HG03097 (cell line): ENCODE data around the gene LRIT2.
A peak's percentile ranks its signal among the peaks of the same experiment; 100 is the strongest.
"Not testable (repeated sequence)": the region's sequence is repeated elsewhere in the genome, so short reads cannot be mapped to it uniquely, and the experiment has no call there.

ENCODE experiments used
- ATAC-seq: cut with Tn5 transposase; IDR thresholded peaks from one replicate; pipeline ENCODE4 v1.9.1; 2021; ENCODE audit not compliant: unreplicated experiment, low FRiP score

LRIT2 gene

DNA sequence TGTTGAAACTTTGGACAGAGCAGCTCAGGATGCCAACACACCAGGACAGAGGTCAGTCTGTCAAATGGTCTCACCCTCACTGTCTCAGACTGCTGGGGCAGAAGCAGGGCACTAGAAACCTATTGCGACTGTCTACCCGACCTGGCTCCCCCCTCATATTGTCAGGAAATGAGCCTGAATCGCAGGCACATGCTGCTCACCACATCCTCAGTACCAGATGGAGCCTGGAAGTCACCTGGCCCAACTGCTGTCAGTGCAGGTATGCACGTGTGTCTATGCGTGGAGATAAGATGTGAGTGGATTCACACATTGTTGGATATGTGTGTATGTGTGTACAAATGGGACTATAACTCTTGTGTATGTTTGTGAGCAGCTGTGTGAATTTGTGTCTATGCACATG lies 34.2 kb downstream of the LRIT2 start:
- ATAC-seq = no peak

DNA sequence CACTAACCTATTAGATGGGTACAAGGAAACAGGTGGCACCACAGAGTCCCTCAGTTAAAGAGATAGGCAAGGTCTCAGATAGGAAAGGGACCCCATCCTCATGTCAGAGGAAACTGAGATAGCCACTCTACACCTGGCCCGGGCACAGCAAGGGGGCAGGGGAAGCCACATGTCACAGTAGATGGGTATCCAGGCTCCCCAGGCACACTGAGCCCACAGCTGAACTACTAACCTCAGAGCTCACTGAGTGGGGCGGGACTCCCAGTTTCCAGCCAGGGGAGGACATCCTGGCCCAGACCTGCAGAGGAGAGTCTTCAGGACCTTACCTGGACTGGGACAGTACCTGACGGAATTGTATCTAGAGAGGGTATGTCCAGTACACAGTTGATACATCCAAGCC lies 34.7 kb downstream of the LRIT2 start:
- ATAC-seq = no peak

DNA sequence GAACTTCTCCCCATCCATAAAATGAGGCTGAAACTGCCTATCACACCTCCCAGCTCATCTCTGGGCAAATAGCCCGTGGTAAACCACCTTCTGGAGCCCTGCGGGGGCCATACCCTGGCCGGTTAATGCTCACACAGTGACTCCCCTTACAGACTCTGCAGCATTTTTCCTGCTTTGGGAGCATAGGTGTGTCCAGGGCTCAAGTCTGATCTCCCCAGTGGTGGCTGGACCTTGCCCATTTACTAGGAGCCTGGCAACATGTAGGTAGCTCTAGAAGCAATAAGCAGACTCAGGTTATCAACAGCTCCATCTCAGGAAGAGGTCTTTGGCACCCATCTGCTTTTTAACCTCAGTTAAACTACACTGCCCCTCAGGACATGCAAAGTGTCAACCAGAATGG lies 36.5 kb downstream of the LRIT2 start:
- ATAC-seq = no peak

DNA sequence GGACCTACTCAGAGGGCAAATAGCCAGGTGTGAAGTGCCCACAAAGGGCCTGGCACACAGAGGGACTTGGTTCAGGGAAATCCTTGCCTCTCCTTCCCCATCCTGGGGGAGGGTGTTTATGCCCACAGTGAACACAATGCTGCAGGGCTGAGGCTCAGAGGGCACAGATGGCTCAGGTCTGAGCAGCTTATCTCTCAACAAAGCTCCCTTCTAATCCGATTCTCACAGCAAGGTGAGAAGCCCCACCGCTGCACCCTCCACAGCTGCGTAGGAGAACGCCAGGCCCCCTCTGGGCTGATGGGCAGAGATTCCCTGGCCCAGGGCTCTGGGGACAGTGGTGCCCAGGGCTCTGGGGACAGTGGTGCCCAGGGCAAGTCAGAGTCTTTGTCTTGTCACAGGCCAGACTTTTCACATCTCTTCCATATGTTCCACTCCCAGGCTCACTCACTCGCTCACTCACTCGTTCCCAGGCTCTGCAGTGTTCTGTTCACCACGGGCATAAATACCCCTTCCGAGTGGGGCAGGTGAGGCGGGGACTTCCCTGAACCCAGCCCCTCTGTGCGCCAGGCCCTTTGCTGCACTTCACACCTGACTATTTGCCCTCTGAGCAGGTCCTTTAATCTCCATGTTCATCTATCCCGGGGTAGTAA lies 39.7 kb downstream of the LRIT2 start:
- ATAC-seq = no peak

DNA sequence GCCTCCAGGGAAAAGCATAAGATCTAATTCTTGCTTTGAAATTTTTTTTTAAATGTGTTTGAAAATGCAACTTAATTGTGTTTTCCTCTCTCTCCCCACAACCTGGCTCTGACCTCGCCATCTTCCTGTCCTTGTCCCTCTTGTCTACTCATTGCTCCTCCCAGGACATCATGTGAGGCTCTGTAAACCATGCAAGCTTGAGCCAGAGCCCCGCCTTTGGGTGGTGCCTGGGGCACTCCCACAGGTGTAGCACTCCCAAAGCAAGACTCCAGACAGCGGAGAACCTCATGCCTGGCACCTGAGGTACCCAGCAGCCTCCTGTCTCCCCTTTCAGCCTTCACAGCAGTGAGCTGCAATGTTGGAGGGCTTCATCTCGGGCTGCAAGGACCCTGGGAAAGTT lies 40.8 kb downstream of the LRIT2 start:
- no peak for ATAC-seq

DNA sequence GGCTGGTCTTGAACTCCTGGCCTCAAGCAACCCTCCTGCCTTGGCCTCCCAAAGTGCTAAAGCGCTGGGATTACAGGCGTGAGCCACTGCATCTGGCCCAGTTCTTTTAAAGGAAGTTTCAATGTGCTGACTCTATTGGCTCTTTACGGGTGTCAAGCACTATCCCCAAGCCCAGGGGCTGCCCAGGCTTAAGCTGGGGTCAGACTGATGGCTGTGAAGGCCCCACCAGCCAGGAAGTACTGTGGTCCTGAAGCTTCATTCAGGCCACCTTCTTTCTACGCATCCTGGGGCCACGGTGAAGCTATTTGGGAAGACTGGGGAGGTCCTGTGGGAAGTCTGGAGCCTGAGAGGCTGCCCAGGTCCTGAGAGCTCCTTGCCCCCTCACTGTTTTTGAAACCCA lies 43.7 kb downstream of the LRIT2 start:
- no peak for ATAC-seq

DNA sequence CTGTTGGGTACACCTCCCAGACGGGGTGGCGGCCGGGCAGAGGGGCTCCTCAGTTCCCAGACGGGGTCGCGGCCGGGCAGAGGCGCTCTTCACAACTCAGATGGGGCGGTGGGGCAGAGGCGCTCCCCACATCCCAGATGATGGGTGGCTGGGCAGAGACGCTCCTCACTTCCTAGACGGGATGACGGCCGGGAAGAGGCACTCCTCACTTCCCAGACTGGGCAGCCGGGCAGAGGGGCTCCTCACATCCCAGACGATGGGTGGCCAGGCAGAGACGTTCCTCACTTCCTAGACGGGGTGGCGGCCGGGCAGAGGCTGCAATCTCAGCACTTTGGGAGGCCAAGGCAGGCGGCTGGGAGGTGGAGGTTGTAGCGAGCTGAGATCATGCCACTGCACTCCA lies 45.0 kb downstream of the LRIT2 start:
- not testable (repeated sequence) for ATAC-seq

DNA sequence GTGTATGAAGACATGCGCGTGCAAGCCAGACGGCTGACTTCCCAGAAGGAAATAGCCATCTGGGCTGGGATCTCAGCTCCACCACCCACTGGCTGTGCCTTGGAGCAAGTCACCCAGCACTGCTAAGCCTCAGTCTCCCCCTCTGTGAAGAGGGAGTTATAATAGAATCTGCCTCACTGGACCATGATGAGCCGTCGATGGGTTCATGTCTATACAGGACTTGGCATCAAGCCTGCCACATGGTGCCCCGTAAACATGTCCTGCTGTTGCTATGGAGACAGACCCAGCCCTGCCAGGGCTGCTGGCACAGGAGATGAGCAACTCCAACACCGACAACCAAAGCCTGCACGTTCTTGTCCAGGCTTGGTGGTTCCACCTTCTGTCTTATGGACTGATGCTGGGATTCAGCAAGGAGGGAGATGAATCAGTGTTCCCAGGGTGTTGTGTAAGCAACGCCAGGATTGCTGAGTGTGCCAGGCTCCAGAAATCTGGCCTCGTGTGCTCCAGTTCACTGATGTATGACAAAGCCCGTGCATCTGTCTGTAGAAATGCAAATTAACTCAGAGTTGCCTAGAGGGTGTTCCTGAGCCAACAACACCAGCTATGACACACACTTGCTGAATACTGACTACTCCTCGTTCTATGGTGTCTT lies 46.2 kb downstream of the LRIT2 start:
- ATAC-seq = peak; percentile 75

DNA sequence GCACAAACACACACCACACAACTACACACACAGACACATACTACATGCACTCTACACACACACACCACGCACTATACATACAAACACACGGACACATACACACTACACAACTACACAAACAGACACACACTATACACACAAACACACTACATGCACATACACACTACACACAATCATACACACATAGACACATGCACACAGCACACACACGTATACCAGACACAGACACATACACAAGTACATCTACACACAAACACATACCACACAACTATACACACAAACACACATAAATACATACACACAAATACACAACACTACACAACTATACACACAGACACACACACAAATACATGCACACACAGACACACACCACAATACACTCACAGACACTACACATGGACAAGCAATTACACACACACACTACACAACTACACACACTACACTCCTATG lies 47.2 kb downstream of the LRIT2 start:
- ATAC-seq = no peak

DNA sequence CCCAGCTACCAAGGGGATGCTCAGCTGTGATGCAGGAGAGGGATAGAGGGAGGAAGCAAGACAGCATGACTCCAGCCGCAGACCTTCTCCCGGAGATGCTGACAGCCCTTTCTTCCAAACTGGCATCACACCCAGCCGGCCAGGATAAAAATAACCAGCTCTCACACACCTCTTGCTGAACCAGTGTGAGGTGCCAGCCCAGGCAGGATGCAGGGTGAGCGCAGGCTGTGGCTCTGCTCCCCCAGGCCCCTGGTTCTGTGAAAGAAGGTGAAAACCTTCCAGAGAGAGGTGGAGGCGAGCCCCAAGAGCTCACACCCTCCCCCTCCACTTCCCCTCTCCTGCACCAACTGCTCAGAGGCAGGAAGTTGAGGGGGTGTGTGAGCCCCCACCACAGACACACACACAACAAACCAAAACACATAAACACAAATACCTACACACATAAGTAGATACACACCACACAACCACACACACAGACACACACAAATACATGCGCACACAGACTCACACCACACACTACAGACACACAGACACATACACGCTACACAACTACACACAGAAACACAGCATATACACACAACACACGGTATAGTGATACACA lies 47.7 kb downstream of the LRIT2 start:
- ATAC-seq = peak; percentile 44

DNA sequence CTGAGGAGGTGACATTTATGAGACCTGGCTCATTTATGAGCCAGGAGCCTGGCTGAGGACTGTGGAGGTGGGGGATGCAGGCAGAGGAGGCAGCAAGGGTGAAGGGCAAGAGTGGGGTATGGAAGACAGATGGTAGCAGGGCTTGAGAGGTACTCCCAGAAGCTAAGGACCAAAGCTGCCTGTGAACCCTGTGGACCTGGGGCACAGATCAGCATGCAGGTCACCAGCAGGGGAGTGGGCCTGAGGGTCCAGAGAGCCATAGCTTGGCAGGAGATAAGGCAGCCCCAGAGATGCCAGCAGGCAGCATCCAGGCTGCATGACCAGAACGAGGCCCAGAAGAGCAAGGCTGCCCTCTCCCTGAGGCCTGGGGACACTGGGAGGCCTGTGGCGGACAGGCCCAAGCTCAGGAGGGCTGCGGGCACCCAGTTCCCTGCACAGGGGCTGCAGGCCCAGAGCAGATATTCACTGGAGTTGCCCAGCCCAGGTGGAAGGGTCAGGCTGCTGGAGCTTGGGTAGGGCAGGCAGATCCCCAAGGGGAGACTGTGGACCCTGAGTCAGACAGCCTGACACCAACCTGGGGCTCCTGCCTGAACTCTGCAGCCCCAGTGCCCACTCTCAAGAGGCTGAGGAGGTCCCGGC lies 48.4 kb downstream of the LRIT2 start:
- no peak for ATAC-seq

DNA sequence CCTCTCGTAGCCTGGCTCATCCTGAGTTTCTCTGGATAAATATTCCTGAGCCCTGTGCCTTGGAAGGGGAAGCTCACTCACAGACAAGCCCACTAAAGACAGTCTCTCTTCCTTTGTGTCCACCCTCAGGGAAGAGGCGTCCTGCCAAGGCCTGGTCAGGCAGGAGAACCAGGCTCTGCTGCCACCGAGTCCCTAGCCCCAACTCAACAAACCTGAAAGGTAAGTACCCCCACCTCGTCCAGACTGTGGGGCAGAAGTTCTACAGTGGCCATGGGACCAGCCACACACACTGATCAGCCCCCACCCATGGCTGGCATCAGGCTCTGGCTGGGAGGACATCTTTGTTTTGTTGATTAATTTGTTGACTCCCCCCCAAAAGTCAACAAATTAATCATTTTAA lies 49.0 kb downstream of the LRIT2 start:
- no peak for ATAC-seq

DNA sequence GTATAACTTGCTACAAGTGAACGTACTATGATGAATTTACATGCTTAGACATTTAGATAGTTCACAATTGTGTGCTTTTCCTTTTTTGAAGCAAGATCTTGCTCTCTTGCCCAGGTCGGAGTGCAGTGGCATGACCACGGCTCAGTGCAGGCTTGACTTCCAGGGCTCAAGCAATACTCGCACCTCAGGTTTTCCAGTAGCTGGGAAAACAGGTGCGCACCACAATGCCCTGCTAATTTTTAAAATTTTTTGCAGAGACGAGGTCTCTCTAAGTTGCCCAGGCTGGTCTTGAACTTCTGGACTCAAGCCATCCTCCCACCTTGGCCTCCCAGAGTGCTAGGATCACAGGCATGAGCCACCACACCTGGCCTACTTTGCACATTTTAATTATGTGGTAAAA lies 49.9 kb downstream of the LRIT2 start:
- ATAC-seq = no peak

DNA sequence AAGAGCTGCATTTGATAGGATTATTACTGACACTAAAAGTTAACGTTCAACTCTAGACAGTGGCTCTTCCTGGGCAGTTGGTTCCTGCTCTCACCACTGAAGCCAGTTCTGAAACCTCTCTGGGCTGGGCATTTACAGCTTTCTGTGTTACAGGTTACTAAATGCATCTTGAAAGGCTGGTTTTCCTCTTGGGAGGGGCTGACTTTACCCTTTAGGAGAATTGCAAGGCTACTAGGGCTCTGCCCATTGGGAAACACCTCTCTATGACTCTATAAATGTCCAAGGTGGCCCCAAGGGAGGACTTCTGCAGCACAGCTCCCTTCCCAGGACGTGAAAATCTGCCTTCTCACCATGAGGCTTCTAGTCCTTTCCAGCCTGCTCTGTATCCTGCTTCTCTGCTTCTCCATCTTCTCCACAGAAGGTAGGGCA lies 51.8 kb downstream of the LRIT2 start, which contains the start of gene GPR15LG:
Gene GPR15LG, plus strand, starts transcription at position 301 of the 429 bp plus-strand sequence. Its CDS starts 51 bp downstream, at position 352.
- ATAC-seq = peak; percentile 57

DNA sequence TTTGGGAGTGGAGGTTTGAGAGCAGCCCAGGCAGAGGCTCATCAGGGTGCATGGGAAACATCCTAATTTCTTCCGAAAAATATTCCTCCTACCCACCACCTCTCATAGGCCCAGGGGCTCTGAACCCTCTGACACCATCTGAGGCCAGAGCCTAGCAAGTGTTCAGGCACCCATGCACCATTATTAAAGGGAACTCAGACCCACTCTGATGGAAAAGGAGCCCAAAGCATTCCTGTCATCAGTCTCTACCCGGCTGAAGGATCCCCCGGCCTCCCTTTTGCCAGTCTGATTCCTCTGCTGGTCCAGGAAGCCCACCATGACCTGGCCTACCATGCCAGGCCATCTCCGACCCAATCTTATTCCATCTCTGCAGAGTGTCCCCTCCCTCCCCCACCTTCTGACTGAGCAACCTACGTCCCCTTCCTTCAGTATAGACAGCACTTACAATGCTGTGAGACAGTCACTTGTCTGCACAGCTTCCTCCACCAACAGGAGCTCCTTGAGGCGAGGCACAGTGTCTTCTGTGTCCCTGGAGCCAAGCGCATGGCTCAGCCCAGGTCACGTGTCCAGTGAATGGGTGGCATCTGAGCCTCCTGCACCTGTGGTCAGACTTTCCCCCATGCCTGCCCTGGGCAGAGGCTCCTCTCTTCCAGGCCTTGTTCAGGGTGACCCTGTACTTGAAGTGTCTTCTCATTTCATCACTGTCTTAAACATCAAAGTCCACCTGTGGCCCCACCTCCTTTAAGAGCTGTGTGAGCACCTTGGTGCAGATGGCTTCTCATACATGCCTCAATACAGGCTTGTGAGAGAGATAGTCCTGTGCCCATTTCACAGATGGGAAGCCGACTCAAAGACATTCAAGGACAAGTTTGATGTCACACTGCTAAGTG lies 52.6 kb downstream of the LRIT2 start:
- ATAC-seq = peak; percentile 42

DNA sequence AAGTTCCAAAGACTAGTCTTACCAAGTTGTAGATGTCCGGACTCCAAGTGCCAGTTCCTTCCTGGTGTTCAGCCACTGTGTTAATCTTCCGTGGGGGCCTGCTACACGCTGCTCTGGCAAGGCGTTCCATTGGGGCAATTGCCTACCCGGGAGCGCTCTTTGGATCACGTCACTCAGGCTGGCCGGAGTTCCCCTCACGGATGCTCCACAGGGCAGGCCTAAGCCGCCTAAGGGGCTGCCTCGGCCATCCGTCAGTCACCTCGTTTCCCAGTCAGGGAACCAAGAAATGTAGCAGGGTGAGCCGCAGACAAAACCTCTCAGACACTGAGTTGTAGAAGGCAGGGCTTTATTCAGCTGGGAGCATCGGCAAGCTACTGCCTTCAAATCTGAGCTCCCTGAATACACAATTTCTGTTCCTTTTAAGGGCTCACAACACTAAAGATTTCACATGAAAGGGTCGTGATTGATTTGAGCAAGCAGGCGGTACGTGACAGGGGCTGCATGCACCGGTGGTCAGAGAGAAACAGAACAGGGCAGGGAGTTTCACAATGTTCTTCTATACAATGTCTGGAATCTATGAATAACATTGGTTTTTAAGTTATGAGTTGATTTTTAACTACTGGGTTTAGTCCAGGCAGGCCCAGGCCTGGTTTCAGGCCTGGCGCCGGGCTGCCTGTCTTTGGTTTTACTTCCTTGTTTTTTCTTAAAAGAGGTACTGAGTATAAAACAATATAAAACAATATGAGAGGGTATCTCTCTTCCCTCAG lies 53.5 kb downstream of the LRIT2 start:
- ATAC-seq = peak; percentile 22

DNA sequence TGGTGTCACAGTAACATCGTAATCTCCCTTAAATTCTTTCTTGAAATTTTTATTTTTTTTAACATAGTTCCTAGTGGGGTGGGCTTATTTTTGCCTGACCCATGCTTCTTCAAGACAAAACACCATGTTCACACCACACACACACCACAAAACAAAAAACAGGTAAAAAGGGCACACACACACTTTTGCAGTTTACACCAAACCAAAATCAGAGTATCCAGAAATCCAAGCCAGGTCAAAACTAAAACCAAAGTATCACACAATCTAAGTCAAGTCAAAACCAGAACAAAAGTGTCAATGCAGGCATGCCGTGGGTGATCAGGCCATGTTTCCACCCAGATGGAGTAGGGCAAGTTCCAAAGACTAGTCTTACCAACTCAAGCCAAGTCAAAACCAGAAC lies 54.1 kb downstream of the LRIT2 start:
- ATAC-seq = not testable (repeated sequence)
